ENCODE data around the gene AGO3.

Gene AGO3

DNA sequence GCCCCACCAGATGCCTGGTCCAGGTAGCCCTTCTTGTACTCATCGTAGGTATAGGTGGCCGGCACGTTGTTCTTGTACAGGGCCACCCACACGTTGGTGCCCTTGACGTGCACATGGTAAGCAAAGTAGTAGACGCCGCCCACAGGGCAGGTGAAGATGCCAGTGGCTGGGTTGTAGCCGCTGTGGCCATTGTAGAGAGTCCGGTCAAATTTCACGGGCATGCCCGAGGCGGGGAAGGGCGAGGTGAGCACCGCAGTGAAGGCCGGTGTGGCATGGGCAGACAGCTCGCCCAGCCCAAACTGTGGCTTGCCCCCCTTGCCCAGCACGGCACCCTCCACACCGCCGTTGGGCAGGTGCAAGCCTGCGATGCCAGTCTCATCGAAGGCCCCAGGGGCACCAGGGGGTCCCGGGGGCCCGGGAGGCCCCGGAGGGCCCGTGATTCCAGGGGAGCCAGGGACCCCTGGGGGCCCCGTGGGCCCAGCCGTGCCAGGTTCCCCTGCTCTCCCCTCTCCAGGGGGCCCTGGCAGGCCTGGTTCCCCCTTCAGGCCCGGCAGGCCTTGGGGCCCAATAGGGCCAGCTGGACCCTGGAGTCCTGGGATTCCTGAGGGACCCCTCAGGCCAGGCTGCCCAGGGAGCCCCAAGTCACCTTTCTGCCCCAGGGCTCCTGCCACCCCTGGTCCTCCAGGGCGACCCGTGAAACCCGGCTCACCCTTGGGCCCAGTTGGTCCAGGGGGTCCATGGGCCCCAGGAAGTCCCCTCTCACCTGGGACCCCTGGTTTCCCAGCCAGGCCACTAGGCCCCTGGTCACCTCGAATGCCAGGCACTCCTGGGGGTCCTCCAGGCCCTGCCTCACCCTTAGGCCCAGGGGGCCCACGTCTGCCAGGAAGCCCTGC lies 167.0 kb downstream of the AGO3 start:
- no peak for DNase-seq

DNA sequence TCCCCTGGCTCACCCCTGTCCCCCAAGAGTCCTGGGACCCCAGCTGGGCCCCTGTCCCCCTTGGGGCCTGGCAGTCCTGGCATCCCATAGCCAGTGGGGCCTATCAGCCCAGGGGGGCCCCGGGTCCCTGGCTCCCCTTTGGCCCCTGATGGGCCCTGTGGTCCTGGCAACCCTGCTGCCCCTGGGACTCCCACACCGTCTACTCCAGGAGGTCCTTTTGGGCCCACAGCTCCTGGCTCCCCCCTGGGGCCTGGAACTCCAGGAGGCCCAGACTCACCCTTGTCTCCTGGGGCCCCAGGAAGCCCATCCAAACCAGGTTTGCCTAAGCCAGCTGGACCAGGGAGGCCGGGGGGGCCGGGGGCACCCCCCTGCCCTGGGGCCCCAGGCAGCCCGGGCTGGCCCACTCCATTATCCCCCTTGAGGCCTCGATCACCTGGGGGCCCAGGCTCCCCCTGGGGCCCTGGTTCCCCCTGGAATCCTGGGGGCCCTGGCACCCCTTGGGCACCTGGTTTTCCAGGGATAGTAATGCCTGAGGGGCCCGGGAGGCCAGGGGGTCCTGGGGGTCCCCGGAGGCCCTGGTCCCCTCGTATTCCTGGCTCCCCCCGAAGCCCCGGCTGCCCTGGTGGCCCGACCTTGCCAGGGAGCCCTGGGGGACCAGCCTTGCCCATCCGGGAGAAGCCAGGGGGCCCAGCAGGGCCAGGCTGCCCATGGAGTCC lies 167.9 kb downstream of the AGO3 start:
- DNase-seq: no peak

DNA sequence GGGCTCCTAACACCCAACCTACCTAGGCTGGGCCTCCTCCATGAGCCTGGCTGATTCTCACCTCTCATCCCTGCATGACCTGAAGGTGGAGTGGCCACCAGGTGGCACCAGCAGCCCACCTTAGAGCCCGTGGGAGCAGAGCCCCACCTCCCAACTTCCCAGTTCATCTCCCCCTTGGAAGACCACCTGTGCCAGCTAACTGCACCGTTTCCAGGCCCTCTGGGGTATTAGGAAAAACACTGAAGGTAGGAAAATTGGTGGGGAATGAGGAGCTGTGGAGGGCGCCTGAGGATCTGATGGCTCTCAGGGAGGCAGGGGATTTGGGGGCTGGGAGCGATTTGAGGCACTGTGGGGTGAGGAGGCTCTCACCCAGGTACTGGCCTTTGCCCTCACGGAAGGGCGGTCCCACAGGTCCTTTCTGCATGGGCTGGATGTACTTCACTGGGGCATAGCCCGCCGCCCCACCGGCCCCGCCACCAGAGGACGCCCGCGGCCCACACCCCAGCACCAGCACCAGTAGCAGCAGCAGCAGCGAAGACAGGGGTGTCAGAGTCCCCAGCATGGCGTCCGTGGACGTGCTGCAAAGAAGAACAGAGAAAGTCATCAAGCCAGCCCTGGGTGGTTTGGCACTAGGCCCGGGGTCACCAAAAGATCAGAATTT lies 168.9 kb downstream of the AGO3 start:
- peak; percentile 71 for DNase-seq

DNA sequence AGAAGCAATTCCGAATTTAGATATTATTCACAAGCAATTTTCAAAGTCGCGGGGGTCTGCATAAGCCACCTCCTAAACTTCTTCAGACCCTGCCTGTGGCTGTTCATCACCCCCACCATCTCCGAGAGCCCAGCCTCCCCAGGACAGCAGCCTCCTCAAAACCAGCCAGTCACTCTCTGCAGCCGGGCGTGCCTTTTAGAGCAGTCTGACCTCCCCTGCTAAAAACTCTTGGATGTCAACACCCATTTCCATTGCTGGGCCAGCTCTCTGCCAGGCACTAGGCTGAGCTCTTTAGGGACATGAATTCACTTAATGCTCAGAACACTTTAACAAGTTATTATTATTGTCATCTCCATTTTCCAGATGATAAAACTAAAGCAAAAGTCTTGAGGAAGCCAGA lies 169.5 kb downstream of the AGO3 start:
- DNase-seq: no peak

DNA sequence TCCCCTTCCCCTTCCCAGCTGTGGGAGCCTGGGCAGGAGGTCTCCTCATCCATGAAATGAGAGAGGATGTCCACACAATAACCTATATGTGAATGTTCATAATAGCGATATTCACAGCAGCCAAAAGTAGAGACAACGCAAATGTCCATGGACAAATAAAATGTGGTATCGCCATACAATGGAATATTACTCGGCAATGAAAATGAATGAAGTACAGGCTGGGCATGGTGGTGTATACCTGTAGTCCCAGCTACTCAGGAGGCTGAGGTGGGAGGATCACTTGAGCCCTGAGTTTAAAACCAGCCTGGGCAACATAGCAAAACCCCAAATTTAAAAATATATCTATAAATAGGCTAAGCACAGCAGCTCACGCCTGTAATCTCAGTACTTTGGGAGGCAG lies 170.6 kb downstream of the AGO3 start:
- no peak for DNase-seq

DNA sequence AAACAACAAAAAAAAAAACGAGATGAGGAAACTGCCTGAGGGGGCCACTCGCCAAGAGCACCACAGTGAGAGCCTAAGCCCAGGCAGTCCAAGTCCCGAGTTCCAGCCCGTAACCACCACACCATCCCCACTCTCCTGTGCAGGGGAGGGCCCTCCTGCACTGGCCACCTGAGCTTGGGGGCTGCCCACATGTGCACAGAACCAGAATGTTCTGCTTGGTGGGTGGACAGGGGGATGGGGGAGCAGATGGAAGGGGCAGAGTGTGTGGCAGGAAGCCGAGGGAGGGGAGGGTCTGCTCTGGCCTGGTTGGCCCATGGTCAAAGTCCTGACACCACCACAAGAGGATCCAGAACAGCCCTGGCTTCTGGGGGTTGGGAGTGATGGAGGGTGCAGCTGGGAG lies 175.4 kb downstream of the AGO3 start:
- no peak for DNase-seq

DNA sequence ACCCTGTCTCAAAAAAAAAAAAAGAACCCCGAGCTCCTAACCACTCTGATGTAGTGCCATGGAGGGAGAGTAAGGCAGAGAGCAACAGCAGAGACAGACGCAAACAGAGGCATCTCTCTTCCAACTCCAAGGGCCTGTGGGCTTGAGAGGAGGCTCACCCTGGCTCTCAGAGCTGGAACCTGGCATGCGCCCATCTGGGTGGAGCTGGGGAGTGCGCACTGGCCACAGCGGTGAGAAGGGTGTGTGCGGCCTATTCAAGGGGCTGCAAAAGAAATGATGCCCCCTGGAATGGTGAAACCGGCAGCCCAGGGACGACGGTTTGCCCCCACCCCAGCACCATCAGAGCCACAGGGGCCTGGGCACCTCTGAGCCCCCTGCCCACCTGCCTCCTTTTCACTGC lies 176.5 kb downstream of the AGO3 start:
- no peak for DNase-seq

DNA sequence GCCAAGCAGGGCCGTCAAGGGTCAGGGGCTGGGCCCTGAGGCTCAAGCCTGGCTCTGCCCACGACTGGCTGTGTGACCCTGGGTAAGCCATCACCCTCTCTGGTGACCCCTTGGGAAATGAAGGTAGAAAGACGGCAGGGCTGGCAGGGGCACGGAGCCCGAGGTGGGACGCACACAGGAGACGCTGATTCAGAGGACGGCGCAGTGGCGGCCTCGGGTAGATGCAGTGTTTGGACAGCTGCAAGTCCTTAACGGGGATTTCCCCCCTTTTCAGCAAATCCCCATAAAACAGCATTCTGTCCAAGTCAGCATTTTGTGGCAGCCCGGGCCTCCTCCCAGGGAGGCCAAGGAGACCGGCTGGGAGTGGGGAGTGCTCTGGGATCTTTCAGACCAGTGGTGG lies 177.4 kb downstream of the AGO3 start:
- peak; percentile 87 for DNase-seq

DNA sequence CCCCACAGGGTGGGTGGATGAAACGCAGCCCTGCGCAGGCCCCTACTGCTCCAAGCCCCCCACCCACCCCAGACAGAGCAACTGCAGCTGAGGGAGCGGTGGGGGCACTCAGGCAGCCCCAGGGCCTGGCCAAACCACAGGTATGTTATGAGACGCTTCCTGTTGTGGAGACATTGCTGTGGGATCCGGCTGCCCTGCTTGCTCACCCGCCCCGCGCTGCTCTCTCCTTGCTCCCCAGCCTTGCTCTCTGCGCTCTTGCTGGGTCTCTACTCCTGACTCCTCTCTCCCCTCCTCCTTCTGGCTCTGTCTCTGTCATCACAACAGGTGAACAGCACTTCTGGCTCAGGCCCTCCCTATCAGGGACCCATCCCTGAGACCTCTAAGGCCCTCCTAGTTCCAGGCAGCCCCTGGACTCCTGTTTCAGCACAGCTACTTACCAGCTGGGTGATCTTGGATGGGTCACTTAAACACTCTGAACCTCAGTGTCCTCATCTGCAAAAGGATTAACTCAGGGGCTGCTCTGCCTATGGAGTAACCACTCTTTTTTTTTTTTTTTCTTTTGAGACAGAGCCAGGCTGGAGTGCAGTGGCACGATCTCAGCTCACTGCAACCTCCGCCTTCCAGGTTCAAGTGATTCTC lies 178.3 kb downstream of the AGO3 start:
- DNase-seq: peak; percentile 88

DNA sequence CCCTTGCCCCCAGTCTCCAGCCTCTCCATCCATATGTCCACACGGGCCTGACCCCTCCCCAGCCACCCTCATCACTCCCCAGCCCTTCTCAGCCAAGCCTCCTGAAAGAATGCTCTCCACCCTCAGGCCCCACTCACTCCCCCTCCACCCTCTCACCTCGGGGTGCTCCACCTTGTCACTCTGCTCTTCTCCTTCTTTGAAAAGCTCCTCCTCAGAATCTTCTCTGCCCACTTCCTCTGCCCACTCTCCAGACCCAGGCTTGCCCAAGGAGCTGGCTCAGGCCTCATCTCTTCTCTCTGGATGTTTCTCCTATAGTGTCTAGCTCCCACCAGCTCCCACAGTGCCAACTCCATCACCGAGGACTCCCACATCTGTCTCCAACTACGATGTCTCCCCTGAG lies 180.2 kb downstream of the AGO3 start:
- DNase-seq: no peak

DNA sequence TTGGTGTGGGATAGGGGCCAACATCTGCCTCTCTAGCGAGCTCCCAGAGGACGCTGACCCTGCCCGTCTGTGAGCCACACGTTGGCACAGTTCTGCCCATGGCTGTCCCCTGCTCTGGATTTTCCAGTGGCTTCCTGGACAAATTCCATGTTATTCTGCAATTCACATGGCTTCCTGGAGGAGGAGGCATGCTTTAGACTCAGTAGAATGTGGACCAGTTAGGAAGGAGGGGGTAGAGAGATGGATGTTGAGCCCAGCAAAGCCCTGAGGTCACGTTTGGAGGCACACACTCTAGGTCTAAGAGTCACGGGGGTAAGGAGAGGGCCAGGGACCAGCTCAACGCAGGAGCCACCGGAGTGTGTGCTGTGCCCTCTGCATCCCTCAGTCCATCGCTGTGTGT lies 181.9 kb downstream of the AGO3 start:
- no peak for DNase-seq

DNA sequence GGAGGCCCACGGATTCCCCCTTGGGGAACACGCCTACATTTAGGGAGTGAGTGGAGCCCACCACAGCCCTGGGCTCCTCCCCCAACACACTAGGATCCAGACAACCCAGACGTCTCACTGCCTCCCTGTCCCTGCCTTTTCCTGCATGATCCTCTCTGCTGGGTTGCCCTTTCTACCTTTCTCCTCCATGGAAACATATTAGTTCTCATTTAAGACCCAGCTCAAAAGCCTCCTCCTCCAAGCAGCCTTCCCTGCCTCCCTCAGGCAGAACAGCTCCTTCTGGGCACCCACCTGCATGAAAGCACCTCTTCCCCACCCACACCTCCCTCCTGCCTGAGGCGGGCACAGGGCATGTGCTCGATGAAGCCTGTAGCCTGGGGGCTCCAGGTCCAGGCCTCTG lies 183.5 kb downstream of the AGO3 start:
- DNase-seq: no peak

DNA sequence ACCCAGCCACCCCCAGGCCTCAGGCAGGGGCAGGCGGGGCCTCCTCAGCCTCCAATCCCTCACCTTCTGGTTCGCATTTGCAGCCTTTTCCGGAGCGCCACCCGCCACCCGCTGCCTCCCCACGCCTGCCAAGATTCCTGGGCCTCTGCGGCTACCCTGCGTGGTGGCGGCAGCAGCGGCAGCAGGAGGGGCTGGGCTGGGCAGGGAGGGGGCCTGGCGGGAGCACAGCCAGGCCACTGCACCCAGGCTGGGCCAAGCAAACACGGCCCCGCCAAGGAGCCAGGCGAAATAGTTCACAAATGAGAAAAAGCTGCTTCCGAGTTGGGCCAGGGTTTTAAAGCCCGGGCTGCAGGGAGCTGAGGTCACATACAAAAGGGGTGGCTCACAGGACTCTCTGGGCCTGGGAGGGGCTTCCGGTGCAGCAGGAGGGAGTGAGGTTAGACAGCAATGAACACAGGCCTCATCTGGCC lies 184.3 kb downstream of the AGO3 start:
- peak; percentile 91 for DNase-seq

DNA sequence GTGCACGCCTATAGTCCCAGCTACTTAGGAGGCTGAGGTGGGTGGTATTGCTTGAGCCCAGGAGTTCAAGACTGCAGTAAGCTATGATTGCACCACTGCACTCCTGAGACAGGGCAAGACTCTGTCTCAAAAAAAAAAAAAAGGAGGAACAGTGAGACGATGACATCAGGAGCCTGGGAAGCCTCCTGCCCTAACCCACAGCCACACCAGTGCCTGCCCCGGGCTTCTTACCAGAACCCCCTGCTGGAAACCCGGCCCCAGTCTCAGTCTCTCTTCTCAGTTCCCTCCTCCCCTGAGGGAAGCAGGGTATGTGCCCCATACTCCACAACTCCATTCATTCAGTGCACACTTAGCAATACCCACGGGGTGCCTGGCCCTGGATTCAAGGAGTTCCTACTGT lies 185.0 kb downstream of the AGO3 start:
- peak; percentile 66 for DNase-seq

DNA sequence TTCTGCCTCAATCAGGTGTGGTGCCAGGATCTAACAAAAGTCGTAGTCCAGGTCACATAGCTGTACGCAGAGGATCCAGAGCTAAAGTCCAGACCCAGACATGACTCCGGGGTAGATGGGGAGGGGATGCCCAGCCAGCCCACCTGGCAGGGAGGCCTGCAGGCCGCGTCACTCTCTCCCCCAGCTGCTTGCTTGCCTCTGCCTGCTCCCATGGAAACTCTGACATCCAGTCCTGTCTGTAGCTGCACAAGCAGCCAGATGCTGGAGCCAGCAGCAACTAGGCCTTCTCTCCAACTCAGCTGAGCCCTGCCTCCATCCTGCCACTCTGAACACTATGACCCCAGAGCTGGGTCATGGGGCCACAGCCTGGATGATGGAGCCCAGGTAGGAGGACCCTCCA lies 186.0 kb downstream of the AGO3 start:
- no peak for DNase-seq

DNA sequence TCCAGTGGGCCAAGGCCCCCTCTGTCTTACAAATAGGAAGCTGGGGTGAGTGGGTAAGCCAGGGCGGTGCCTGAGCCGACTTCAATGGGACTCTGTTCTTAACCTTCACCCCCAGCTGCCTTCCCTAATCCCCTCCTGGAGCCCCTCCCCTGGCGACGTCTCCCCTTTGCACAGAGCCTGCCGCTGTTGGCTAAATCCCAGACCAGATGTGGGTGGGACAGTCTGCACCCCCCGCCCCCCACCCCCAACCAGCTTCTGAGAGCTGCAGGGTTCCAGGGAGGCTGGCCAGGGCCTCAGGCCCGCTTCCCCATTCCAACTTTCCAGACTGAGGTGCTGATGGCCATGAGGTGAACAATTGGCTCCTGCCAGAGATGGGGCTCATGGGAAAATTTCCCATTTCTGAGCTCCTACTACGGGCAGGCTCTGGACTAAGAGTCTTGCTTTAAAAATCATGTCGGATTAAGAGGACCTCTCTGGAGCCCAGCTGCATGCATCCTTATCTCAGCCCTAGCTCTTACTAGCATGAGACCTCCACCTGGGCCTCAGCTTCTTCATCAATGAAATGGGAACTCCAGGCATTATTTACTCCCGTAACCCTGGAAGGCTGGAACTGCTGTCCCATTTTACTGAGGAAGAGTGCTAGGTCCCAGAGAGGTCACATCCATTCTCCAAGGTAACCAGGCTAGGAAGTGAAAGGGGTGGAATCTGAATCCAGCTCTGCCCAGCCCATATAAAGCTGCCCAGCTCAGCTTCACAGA lies 187.7 kb downstream of the AGO3 start:
- no peak for DNase-seq

DNA sequence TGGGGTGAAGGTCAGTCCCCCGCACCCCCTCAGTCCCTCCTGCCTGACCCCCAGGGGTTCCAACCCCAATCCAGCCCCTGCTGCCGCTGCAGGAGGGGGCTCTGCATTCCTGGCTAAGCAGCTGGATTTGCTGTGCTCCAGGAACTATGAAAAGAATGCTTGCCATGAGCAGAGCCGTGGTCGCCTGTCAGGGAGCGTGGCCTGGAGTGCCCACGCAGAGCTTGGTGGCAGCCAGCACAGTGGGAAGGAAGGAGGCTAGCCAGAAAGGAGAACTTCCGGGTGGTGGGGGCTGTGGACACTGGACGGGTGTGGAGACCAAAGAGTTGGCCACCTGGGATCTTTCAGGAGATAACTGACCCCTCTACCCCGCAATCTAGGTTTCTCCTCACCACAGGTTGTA lies 188.6 kb downstream of the AGO3 start:
- peak; percentile 63 for DNase-seq
